ENCODE results near the gene FABP3.

- TF ChIP-seq THRA (CRISPR knock-in tag; IDR thresholded peaks at IDR 0.05; ENCODE audit: borderline replicate concordance) (no peak), AGO2 (optimal IDR thresholded peaks at IDR 0.05; ENCODE audit: low read depth, low read length) (no peak), ZHX1 (CRISPR knock-in tag; IDR thresholded peaks at IDR 0.05; ENCODE audit: low read depth) (no peak), EZH2 (conservative IDR thresholded peaks at IDR 0.05; ENCODE audit: low read depth, low read length) (no peak), PCBP2 (optimal IDR thresholded peaks at IDR 0.05; ENCODE audit: low read depth, low read length, poor library complexity, severe bottlenecking) (no peak), ZNF367 (CRISPR knock-in tag; IDR thresholded peaks at IDR 0.05; ENCODE audit: borderline replicate concordance) (no peak), ETV6 (CRISPR knock-in tag; conservative IDR thresholded peaks at IDR 0.05) (no peak), CTCF (CRISPR knock-in tag; IDR thresholded peaks at IDR 0.05) (no peak)
Measured at GRCh38 chr1:31368611-31369107, 4.2 kb downstream of the FABP3 start.
